HG02759 (cell line): Measurements from ENCODE around the gene KLHL30.

Experiments used
- ATAC-seq: cut with Tn5 transposase; IDR thresholded peaks from one replicate; pipeline ENCODE4 v1.9.1; 2021; ENCODE audit warnings: mild to moderate bottlenecking, moderate library complexity; ENCODE audit not compliant: unreplicated experiment

KLHL30 gene

GRCh38 chr2:238144262-238144661, 5.8 kb downstream of the KLHL30 start:
- no peak for ATAC-seq

- no peak for ATAC-seq
Observed at GRCh38 chr2:238145046-238145445, 6.6 kb downstream of the KLHL30 start.

GRCh38 chr2:238145851-238146250, 7.4 kb downstream of the KLHL30 start:
- no peak for ATAC-seq

GRCh38 chr2:238146884-238147544, 8.5 kb downstream of the KLHL30 start:
- no peak for ATAC-seq

- ATAC-seq: no peak
Observed at GRCh38 chr2:238148981-238149380, 10.5 kb downstream of the KLHL30 start.

GRCh38 chr2:238149841-238150572, 11.5 kb downstream of the KLHL30 start:
- no peak for ATAC-seq

- no peak for ATAC-seq
Observed at GRCh38 chr2:238150686-238151085, 12.2 kb downstream of the KLHL30 start.

- no peak for ATAC-seq
Observed at GRCh38 chr2:238151205-238151604, 12.7 kb downstream of the KLHL30 start.

GRCh38 chr2:238151628-238152235, 13.3 kb downstream of the KLHL30 start:
- ATAC-seq: no peak

- ATAC-seq: no peak
Observed at GRCh38 chr2:238152771-238153688, 14.6 kb downstream of the KLHL30 start.

GRCh38 chr2:238154570-238154969, 16.1 kb downstream of the KLHL30 start:
- ATAC-seq: no peak

GRCh38 chr2:238155051-238155760, 16.7 kb downstream of the KLHL30 start:
- no peak for ATAC-seq

GRCh38 chr2:238155761-238156694, 17.6 kb downstream of the KLHL30 start:
- no peak for ATAC-seq

GRCh38 chr2:238157506-238158017, 19.1 kb downstream of the KLHL30 start:
- ATAC-seq: no peak

GRCh38 chr2:238158018-238158508, 19.6 kb downstream of the KLHL30 start:
- no peak for ATAC-seq

- peak; percentile 47 for ATAC-seq
Observed at GRCh38 chr2:238158509-238159070, 20.1 kb downstream of the KLHL30 start, which contains the start of gene ERFE. Gene ERFE (plus strand): TSS chr2:238158970. CDS start chr2:238159008, 38 bp downstream.

- peak; percentile 38 for ATAC-seq
Observed at GRCh38 chr2:238159071-238159539, 20.6 kb downstream of the KLHL30 start.

GRCh38 chr2:238159661-238160205, 21.3 kb downstream of the KLHL30 start:
- no peak for ATAC-seq
